BLaER1 treated with 17β-estradiol and CSF1 and Interleukin-3, amounts not matched to agents 10 nM and 100 nM (cell line): ENCODE results near the gene OR51B6.
"Not testable (repeated sequence)": the region's sequence is repeated elsewhere in the genome, so short reads cannot be mapped to it uniquely, and the experiment has no call there.

Experiments
- H3K27ac ChIP-seq, 11 experiments: shearing (Covaris generic); formaldehyde crosslinking; 2 replicates each; pipeline ENCODE4 v1.8.1; 2022
- H3K27me3 ChIP-seq, 11 experiments: shearing (Covaris generic); formaldehyde crosslinking; 2 replicates each; pipeline ENCODE4 v1.8.1; 2022
- H3K36me3 ChIP-seq, 11 experiments: shearing (Covaris generic); formaldehyde crosslinking; 2 replicates each; pipeline ENCODE4 v1.8.1; 2022
- H3K4me1 ChIP-seq, 10 experiments: shearing (Covaris generic); formaldehyde crosslinking; 2 replicates each; pipeline ENCODE4 v1.8.1; 2022
- H3K4me2 ChIP-seq, 11 experiments: shearing (Covaris generic); formaldehyde crosslinking; 2 replicates each; pipeline ENCODE4 v1.8.1; 2022
- H3K4me3 ChIP-seq, 10 experiments: shearing (Covaris generic); formaldehyde crosslinking; 2 replicates each; pipeline ENCODE4 v1.8.1; 2022
- H3K9ac ChIP-seq, 11 experiments: shearing (Covaris generic); formaldehyde crosslinking; 2 replicates each; pipeline ENCODE4 v1.8.1; 2022
- H3K9me3 ChIP-seq, 11 experiments: shearing (Covaris generic); formaldehyde crosslinking; replicated peaks in 1 of 11; 2 replicates each; pipeline ENCODE4 v1.8.1; 2022
- H4K20me1 ChIP-seq, 11 experiments: shearing (Covaris generic); formaldehyde crosslinking; 2 replicates each; pipeline ENCODE4 v1.8.1; 2022
- Cebpa-rat ChIP-seq, 11 experiments: shearing (Covaris generic); IDR thresholded peaks; 2 replicates each; pipeline ENCODE4 v1.8.1; 2022

Gene OR51B6

DNA sequence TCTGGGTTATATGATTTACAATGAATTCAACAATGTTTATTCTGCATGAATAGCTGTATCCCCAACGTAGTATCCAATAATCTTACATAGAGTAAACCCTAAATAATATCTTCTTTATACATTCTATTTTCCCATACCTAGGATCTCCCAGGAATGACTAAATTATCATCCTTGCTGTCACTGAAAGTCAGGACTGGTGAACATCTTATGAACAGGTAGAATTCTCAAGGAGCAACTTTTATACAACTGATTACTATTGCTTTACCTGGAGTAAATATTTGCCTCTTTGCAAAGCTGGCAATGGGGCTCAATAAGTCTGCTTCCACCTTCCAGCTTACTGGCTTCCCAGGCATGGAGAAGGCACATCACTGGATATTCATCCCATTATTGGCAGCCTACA lies at the start of gene OR51B6:
OR51B6 (plus strand) TSS at position 301 of the 400 bp plus-strand sequence; CDS start at position 301, 0 bp downstream.
- no peak within 1 kb of the TSS for H3K9ac ChIP-seq
- H3K4me1 ChIP-seq: no peaks in the 10 kb centered on the region
- H3K4me3 ChIP-seq: no peak within 1 kb of the TSS
- no peaks in the 10 kb centered on the region for H3K9me3 ChIP-seq
- no peak within 1 kb of the TSS for H3K27ac ChIP-seq
- H3K27me3 ChIP-seq: no peaks in the 10 kb centered on the region
- H3K36me3 ChIP-seq: no peaks in the 10 kb centered on the region
- H3K4me2 ChIP-seq: no peak within 1 kb of the TSS
- TF ChIP-seq Cebpa-rat (IDR thresholded peaks at IDR 0.05): no peak
- no peaks in the 10 kb centered on the region for H4K20me1 ChIP-seq

DNA sequence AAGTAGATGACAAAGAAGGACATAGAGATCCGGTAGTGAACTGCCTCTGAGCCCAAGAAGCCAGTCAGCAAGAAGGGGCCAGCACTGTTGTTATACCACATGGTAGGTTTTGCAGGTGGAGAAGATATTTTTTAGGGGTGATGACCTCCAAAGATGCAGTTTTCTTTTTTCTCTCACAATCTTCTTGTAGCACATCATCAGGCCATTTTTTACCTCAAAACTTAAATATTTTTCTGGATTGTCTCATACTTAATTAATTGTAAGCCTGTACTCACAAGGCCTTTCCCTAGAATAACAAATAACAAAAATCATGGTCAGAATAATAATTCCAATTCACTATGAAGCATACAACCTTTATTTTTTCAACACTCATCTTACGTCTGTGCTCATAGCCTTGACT lies 49.5 kb upstream of the OR51B6 start, which contains the start of gene OR51B4:
OR51B4 (minus strand) TSS at position 101 of the 400 bp plus-strand sequence; CDS start at position 101, 0 bp downstream.
- Histone ChIP-seq H3K27ac (no peak within 1 kb of the TSS), H3K27me3 (no peaks in the 10 kb centered on the region)
- TF ChIP-seq Cebpa-rat (IDR thresholded peaks at IDR 0.05): no peak

DNA sequence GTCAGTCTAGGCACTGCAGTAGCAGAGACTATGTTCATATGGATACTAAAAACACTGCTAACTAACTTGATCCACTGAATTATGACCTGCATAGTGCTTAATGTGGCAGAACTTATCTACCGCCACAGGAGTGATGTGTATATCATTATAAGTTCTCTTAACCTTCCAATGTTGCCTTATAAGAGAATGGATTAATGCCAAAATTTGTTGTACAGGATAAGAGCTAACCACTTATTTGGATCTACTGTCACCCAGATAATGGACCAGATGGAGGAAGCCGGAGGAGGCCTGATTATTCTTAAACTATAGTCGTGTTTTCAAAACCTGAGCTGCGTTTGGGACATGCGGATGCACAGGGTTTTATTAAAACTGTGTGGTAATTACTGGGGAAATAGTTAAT lies 47.7 kb upstream of the OR51B6 start:
- no peak overlapping the region for H3K9ac ChIP-seq
- no peak for TF ChIP-seq Cebpa-rat (IDR thresholded peaks at IDR 0.05)

More for the DNA sequence above, 49.5 kb upstream of the OR51B6 start, which contains the start of gene OR51B4:
- H3K9me3 ChIP-seq: no peaks in the 10 kb centered on the region
- H3K4me3 ChIP-seq: no peak within 1 kb of the TSS
- no peaks in the 10 kb centered on the region for H4K20me1 ChIP-seq
- H3K9ac ChIP-seq: no peak within 1 kb of the TSS
- H3K4me2 ChIP-seq: no peak within 1 kb of the TSS
- no peaks in the 10 kb centered on the region for H3K4me1 ChIP-seq
- no peaks in the 10 kb centered on the region for H3K36me3 ChIP-seq

GRCh38 chr11:5304046-5304445 lies 47.3 kb upstream of the OR51B6 start:
- TF ChIP-seq Cebpa-rat (IDR thresholded peaks at IDR 0.05): no peak
- Histone ChIP-seq H3K27me3 (no peaks in the 10 kb centered on the region), H4K20me1 (no peaks in the 10 kb centered on the region), H3K9ac (no peak overlapping the region), H3K9me3 (no peaks in the 10 kb centered on the region), H3K4me1 (no peaks in the 10 kb centered on the region), H3K4me3 (no peak overlapping the region), H3K27ac (no peak overlapping the region), H3K4me2 (no peak overlapping the region), H3K36me3 (no peaks in the 10 kb centered on the region)

More for the DNA sequence above, 47.7 kb upstream of the OR51B6 start:
- Histone ChIP-seq H3K9me3 (no peaks in the 10 kb centered on the region), H3K36me3 (no peaks in the 10 kb centered on the region), H4K20me1 (no peaks in the 10 kb centered on the region), H3K27me3 (no peaks in the 10 kb centered on the region), H3K4me1 (no peaks in the 10 kb centered on the region), H3K27ac (no peak overlapping the region), H3K4me3 (no peak overlapping the region), H3K4me2 (no peak overlapping the region)

GRCh38 chr11:5307256-5308019 lies 43.9 kb upstream of the OR51B6 start:
- no peak overlapping the region for H3K9ac ChIP-seq
- H3K9me3 ChIP-seq: no peaks in the 10 kb centered on the region
- no peak overlapping the region for H3K4me2 ChIP-seq
- H3K27ac ChIP-seq: no peak overlapping the region
- H3K36me3 ChIP-seq: no peaks in the 10 kb centered on the region
- H3K4me3 ChIP-seq: no peak overlapping the region
- H3K4me1 ChIP-seq: no peaks in the 10 kb centered on the region
- TF ChIP-seq Cebpa-rat (IDR thresholded peaks at IDR 0.05): no peak
- H4K20me1 ChIP-seq: no peaks in the 10 kb centered on the region
- H3K27me3 ChIP-seq: no peaks in the 10 kb centered on the region

DNA sequence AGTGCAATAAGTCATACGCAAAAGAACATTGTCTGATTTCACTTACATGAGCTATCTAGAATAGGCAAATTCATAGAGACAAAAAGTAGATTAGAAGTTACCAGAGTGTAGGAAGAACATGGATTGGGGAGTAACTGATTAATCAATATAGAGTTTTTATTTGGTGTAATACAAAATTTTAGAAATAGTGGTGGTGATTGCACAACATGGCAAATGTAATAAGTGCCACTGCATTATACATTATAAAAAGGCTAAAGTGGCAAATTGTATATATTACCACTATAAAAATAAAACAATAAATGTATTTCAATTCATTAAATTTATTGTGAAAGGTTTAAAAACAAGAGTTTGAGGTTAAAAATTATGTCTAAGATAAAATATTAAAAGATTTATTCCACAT lies 40.9 kb upstream of the OR51B6 start:
- Histone ChIP-seq H3K27ac (no peak overlapping the region), H3K4me2 (no peak overlapping the region), H4K20me1 (no peaks in the 10 kb centered on the region), H3K9ac (no peak overlapping the region), H3K4me3 (no peak overlapping the region), H3K4me1 (no peaks in the 10 kb centered on the region), H3K9me3 (peaks cover 0 to 6% (median 0%) of the 10 kb centered on the region in 11 experiments; a peak in 3 of 22 replicates), H3K36me3 (no peaks in the 10 kb centered on the region), H3K27me3 (no peaks in the 10 kb centered on the region)
- no peak for TF ChIP-seq Cebpa-rat (IDR thresholded peaks at IDR 0.05)

DNA sequence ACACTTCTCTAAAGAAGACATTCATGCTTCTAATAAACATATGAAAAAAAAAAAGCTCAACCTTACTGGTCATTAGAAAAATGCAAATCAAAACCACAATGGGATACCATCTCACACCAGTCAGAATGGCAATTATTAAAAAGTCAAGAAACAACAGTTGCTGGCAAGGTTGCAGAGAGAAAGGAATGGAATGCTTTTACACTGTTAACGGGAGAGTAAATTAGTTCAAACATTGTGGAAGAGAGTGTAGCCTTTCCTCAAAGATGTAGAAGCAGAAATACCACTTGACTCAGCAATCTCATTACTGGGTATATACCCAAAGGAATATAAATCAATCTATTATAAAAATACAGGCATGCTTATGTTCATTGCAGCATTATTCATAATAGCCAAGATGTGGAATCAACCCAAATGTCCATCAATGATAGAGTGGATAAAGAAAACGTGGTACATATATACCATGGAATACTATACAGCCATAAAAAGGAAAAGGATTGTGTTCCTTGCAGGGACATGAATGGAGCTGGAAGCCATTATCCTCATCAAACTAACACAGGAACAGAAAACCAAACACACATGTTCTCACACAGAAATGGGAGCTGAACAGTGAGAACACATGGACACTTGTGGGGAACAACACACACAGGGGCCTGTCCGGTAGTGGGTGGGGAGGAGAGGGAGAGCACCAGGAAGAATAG lies 37.8 kb upstream of the OR51B6 start:
- not testable (repeated sequence) for H3K4me2 ChIP-seq, H4K20me1 ChIP-seq, H3K9ac ChIP-seq, H3K27ac ChIP-seq, H3K27me3 ChIP-seq, H3K36me3 ChIP-seq, H3K4me3 ChIP-seq, H3K9me3 ChIP-seq, H3K4me1 ChIP-seq

GRCh38 chr11:5317292-5317691 lies 34.0 kb upstream of the OR51B6 start:
- H3K4me1 ChIP-seq: no peaks in the 10 kb centered on the region
- H3K9me3 ChIP-seq: peaks cover 0 to 6% (median 0%) of the 10 kb centered on the region in 11 experiments; a peak in 3 of 22 replicates
- TF ChIP-seq Cebpa-rat (IDR thresholded peaks at IDR 0.05): no peak
- no peak overlapping the region for H3K27ac ChIP-seq
- H4K20me1 ChIP-seq: no peaks in the 10 kb centered on the region
- H3K4me3 ChIP-seq: no peak overlapping the region
- H3K27me3 ChIP-seq: no peaks in the 10 kb centered on the region
- H3K36me3 ChIP-seq: no peaks in the 10 kb centered on the region
- H3K9ac ChIP-seq: no peak overlapping the region
- H3K4me2 ChIP-seq: no peak overlapping the region

GRCh38 chr11:5324197-5324596 lies 27.1 kb upstream of the OR51B6 start, which contains the start of gene OR51B2:
TSS of gene OR51B2 (minus strand) at chr11:5324297. CDS start at chr11:5324297, 0 bp downstream.
- Histone ChIP-seq H3K4me2 (no peak within 1 kb of the TSS), H3K9ac (no peak within 1 kb of the TSS), H3K4me3 (no peak within 1 kb of the TSS), H4K20me1 (no peaks in the 10 kb centered on the region), H3K27ac (no peak within 1 kb of the TSS), H3K27me3 (no peaks in the 10 kb centered on the region), H3K9me3 (no peaks in the 10 kb centered on the region), H3K36me3 (no peaks in the 10 kb centered on the region), H3K4me1 (no peaks in the 10 kb centered on the region)
- no peak for TF ChIP-seq Cebpa-rat (IDR thresholded peaks at IDR 0.05)
